ENCODE data around the gene CAMK2G. TPM values are rescaled to one million over a fixed set of nuclear protein-coding genes. Genes with fewer than 3 reads are reported as not detected.
"Not testable (repeated sequence)": the region's sequence is repeated elsewhere in the genome, so short reads cannot be mapped to it uniquely, and the experiment has no call there.

Gene CAMK2G
- total and polyA plus RNA-seq, 7 donors = 14.4 to 221 (median 153) TPM

GRCh38 chr10:73791871-73792400, 82.4 kb downstream of the CAMK2G start:
- Histone ChIP-seq H3K27ac (no peak overlapping the region), H3K9me3 (no peaks in the 10 kb centered on the region), H3K4me3 (no peak overlapping the region), H3K36me3 (peaks cover 60 to 83% (median 78%) of the 10 kb centered on the region in 4 donors), H3K27me3 (no peaks in the 10 kb centered on the region), H3K4me1 (peaks cover 0 to 19% (median 16%) of the 10 kb centered on the region in 4 donors)
- intact Hi-C loops (cut with DNase I) = no loop called here
- WGBS, 2 donors = 94 to 96% methylated on average over 26 of the region's 26 CpGs
- no peak for DNase-seq
- TF ChIP-seq POLR2A (IDR thresholded peaks at IDR 0.05) (no peak), EP300 (IDR thresholded peaks at IDR 0.05) (no peak), POLR2AphosphoS5 (IDR thresholded peaks at IDR 0.05) (no peak), CTCF (IDR thresholded peaks at IDR 0.05) (no peak)

- Histone ChIP-seq H3K36me3 (peaks cover 60 to 74% (median 71%) of the 10 kb centered on the region in 4 donors), H3K9me3 (no peaks in the 10 kb centered on the region), H3K4me1 (peaks cover 0 to 26% (median 24%) of the 10 kb centered on the region in 4 donors), H3K27me3 (no peaks in the 10 kb centered on the region), H3K27ac (no peak overlapping the region), H3K4me3 (no peak overlapping the region)
- 95% methylated on average over 22 of the region's 22 CpGs for WGBS, 2 donors
- DNase-seq = no peak
- intact Hi-C loops (cut with DNase I) = no loop called here
- TF ChIP-seq POLR2A (IDR thresholded peaks at IDR 0.05) (no peak), CTCF (IDR thresholded peaks at IDR 0.05) (no peak), EP300 (IDR thresholded peaks at IDR 0.05) (no peak), POLR2AphosphoS5 (IDR thresholded peaks at IDR 0.05) (no peak)
Observed at GRCh38 chr10:73790886-73791625, 83.3 kb downstream of the CAMK2G start.

- peaks cover 51 to 60% (median 58%) of the 10 kb centered on the region in 4 donors for H3K36me3 ChIP-seq
- WGBS, 2 donors = 93% methylated on average over 10 of the region's 10 CpGs
- no peak for DNase-seq
- H3K27ac ChIP-seq = no peak overlapping the region
- no peak for TF ChIP-seq POLR2A (IDR thresholded peaks at IDR 0.05)
- no peak for TF ChIP-seq EP300 (IDR thresholded peaks at IDR 0.05)
- TF ChIP-seq CTCF (IDR thresholded peaks at IDR 0.05) = no peak
- no peak for TF ChIP-seq POLR2AphosphoS5 (IDR thresholded peaks at IDR 0.05)
- intact Hi-C loops (cut with DNase I) = no loop called here
- peaks cover 0 to 30% (median 28%) of the 10 kb centered on the region in 4 donors for H3K4me1 ChIP-seq
- no peak overlapping the region for H3K4me3 ChIP-seq
- no peaks in the 10 kb centered on the region for H3K27me3 ChIP-seq
- no peaks in the 10 kb centered on the region for H3K9me3 ChIP-seq
Observed at GRCh38 chr10:73789659-73790055, 84.7 kb downstream of the CAMK2G start.

GRCh38 chr10:73788864-73789658, 85.3 kb downstream of the CAMK2G start:
- Histone ChIP-seq H3K4me3 (no peak overlapping the region), H3K27ac (no peak overlapping the region), H3K4me1 (peaks cover 0 to 33% (median 32%) of the 10 kb centered on the region in 4 donors), H3K9me3 (no peaks in the 10 kb centered on the region), H3K36me3 (peaks cover 46 to 54% (median 52%) of the 10 kb centered on the region in 4 donors), H3K27me3 (no peaks in the 10 kb centered on the region)
- TF ChIP-seq CTCF (IDR thresholded peaks at IDR 0.05) (no peak), POLR2AphosphoS5 (IDR thresholded peaks at IDR 0.05) (no peak), POLR2A (IDR thresholded peaks at IDR 0.05) (no peak), EP300 (IDR thresholded peaks at IDR 0.05) (no peak)
- no peak for DNase-seq
- 91 to 94% methylated on average over 17 of the region's 17 CpGs for WGBS, 2 donors
- intact Hi-C loops (cut with DNase I) = no loop called here

GRCh38 chr10:73787031-73787800, 87.1 kb downstream of the CAMK2G start:
- peak; percentile 46 for DNase-seq
- peaks cover 32 to 41% (median 34%) of the 10 kb centered on the region in 4 donors for H3K36me3 ChIP-seq
- intact Hi-C loops (cut with DNase I); H3K27ac ChIP-seq; H3K27me3 ChIP-seq; H3K9me3 ChIP-seq: not testable (repeated sequence)
- peak overlapping the region in 3 of 4 donors; percentile 73 to 96 (median 87) for H3K4me3 ChIP-seq
- peaks cover 0 to 48% (median 46%) of the 10 kb centered on the region in 4 donors for H3K4me1 ChIP-seq
- WGBS, 2 donors = 91% methylated on average over 21 of the region's 21 CpGs
